K562 (cell line): ENCODE measurements around the gene CYTH4. TPM values are rescaled to one million over a fixed set of nuclear protein-coding genes. Genes with fewer than 3 reads are reported as not detected.
"Not testable (repeated sequence)": the region's sequence is repeated elsewhere in the genome, so short reads cannot be mapped to it uniquely, and the experiment has no call there.

Experiments
- ATAC-seq: fragments of 200-7000 bp; cut with Tn5 transposase; 3 replicates; pipeline ENCODE4 v1.9.1; 2020; ENCODE audit warnings: moderate library complexity
- BruUV-seq: library from RNA; stranded (reverse); fragments of 400-500 nt; replicated peaks from 2 replicates; lab custom pipeline; 2021; lab: Mats Ljungman, UMichigan
- CTCF ChIA-PET: fragments of 300-600 bp; formaldehyde crosslinking; extraction: SDS; loops from one replicate; lab custom pipeline; 2021; ENCODE audit warnings: low intra/inter-chr PET ratio; lab: Yijun Ruan, JAX
- POLR2A ChIA-PET: fragments of 300-600, 350-650 bp; sonication (Branson Sonifier 250); formaldehyde crosslinking; extraction: SDS; loops from one replicate; lab custom pipeline; 2021; ENCODE audit warnings: antibody characterized with exemption, inconsistent platforms; lab: Yijun Ruan, JAX
- DNase-seq, 4 experiments: peaks; one replicate each; pipeline versions ENCODE4 v3.0.0 to v3.0.0-alpha.2; 2011 to 2018; ENCODE audit warnings: low spot score in 3 of 4, mixed read lengths in 3 of 4; ENCODE audit errors: extremely low read depth in 1 of 4
- FAIRE-seq: peaks from 2 replicates; lab custom pipeline; 2011; peaks lifted over from hg19 to GRCh38; lab: Jason Lieb, UNC
- H2AFZ ChIP-seq: 2 replicates; pipeline ENCODE4 v1.6.0; 2011; ENCODE audit warnings: low read depth, low read length, control low read depth, inconsistent platforms
- H3K27ac ChIP-seq: fragments of 200-600 bp; 3 replicates; pipeline ENCODE4 v1.8.0; 2011; ENCODE audit warnings: low read depth, mild to moderate bottlenecking, control low read depth, inconsistent platforms, low read length, moderate library complexity, mixed read lengths; ENCODE audit errors: extremely low read depth
- H3K27me3 ChIP-seq, 2 experiments: fragments of 300-600 bp in 1 of 2; 2 replicates in 1 of 2; 3 replicates in 1 of 2; pipeline versions ENCODE4 v1.6.0 to v1.8.0; 2011; ENCODE audit warnings: inconsistent platforms in 2 of 2, low read length in 2 of 2, mild to moderate bottlenecking in 1 of 2, mixed read lengths in 1 of 2, moderate library complexity in 1 of 2; ENCODE audit not compliant: control insufficient read depth in 2 of 2, insufficient read depth in 2 of 2
- H3K36me3 ChIP-seq: fragments of 300-600 bp; 3 replicates; pipeline ENCODE4 v1.8.0; 2011; ENCODE audit warnings: mild to moderate bottlenecking, low read length, inconsistent platforms; ENCODE audit not compliant: control insufficient read depth, insufficient read depth
- H3K4me1 ChIP-seq, 2 experiments: fragments of 200-600 bp in 1 of 2; replicated peaks in 1 of 2; 2 replicates in 1 of 2; 3 replicates in 1 of 2; pipeline versions ENCODE4 v1.5.1 to v1.8.0; 2011; ENCODE audit warnings: inconsistent platforms in 2 of 2, low read length in 2 of 2, mild to moderate bottlenecking in 1 of 2, mixed read lengths in 1 of 2, moderate library complexity in 1 of 2; ENCODE audit not compliant: control insufficient read depth in 2 of 2, insufficient read depth in 2 of 2
- H3K4me2 ChIP-seq: 2 replicates; pipeline ENCODE4 v1.6.1; 2011; ENCODE audit warnings: low read length, control low read depth, inconsistent platforms, mixed read lengths; ENCODE audit not compliant: insufficient read depth
- H3K4me3 ChIP-seq: fragments of 200-600 bp; sonication (generic), shearing (Covaris generic); 2 replicates; pipeline ENCODE4 v1.5.1; 2016; ENCODE audit warnings: control low read depth, inconsistent platforms
- H3K79me2 ChIP-seq: fragments of 200-600 bp; 3 replicates; pipeline ENCODE4 v1.8.0; 2011; ENCODE audit warnings: low read length, inconsistent platforms; ENCODE audit not compliant: control insufficient read depth, insufficient read depth
- H3K9ac ChIP-seq, 2 experiments: 2 replicates each; pipeline versions ENCODE4 v1.6.0 to v1.6.1; 2011; ENCODE audit warnings: low read depth in 2 of 2, low read length in 2 of 2, control low read depth in 1 of 2, inconsistent platforms in 1 of 2, mild to moderate bottlenecking in 1 of 2, mixed read lengths in 1 of 2; ENCODE audit not compliant: insufficient read depth in 1 of 2
- H3K9me1 ChIP-seq: one replicate; pipeline ENCODE4 v1.6.0; 2011; ENCODE audit warnings: inconsistent platforms, mild to moderate bottlenecking, low read length, moderate library complexity; ENCODE audit not compliant: control insufficient read depth, insufficient read depth
- H3K9me3 ChIP-seq: replicated peaks from 2 replicates; pipeline ENCODE4 v1.5.1; 2011; ENCODE audit warnings: low read depth, low read length, inconsistent platforms; ENCODE audit not compliant: control insufficient read depth, insufficient read depth
- H4K20me1 ChIP-seq: replicated peaks from 2 replicates; pipeline ENCODE4 v1.6.1; 2011; ENCODE audit warnings: low read length, inconsistent platforms, mixed read lengths; ENCODE audit not compliant: control insufficient read depth, insufficient read depth
- RBM14 ChIP-seq: fragments of 200-400 bp; formaldehyde crosslinking; IDR thresholded peaks from 2 replicates; pipeline ENCODE4 v1.6.1; 2018; ENCODE audit warnings: low read depth, mild to moderate bottlenecking, low read length, moderate library complexity, borderline replicate concordance; ENCODE audit not compliant: insufficient read depth
- RFX1 ChIP-seq: fragments of 450-650 bp; IDR thresholded peaks from 2 replicates; pipeline ENCODE4 v1.6.1; 2016; ENCODE audit warnings: mild to moderate bottlenecking, moderate library complexity
- WGBS: fragments of 100-300 bp; shearing (Covaris generic); methylation state at CpG from one replicate; pipeline ENCODE4 v1.1.6; 2016; ENCODE audit warnings: low coverage, mixed read lengths; ENCODE audit not compliant: insufficient coverage; ENCODE audit errors: missing lambda C conversion rate; 5-methylcytosine and 5-hydroxymethylcytosine counted together
- in situ Hi-C: fragments of 300-500 bp; cut with MboI; formaldehyde crosslinking; loops from 4 replicates; pipeline ENCODE4 v1.15.0; 2018; ENCODE audit warnings: inconsistent platforms, mixed read lengths
- intact Hi-C: fragments of 100-400 bp; cut with micrococcal nuclease; formaldehyde crosslinking; loops from 2 replicates; pipeline ENCODE4 v1.14.2; 2022
- polyA plus RNA-seq, 8 experiments: library from polyadenylated mRNA; depleted of rRNA in 4 of 8; stranded (reverse) in 5 of 8; unstranded in 3 of 8; fragments of >200 nt; fragmentation: Nextera tagmentation in 2 of 8; fragmentation: Illumina TruSeq in 1 of 8; extraction: Ambion mirVana in 2 of 8; extraction: Trizol in 1 of 8; gene quantifications; 2 replicates each; pipeline versions ENCODE4 v1.2.1 to v1.2.3, GENCODE V29; 2011 to 2014; ENCODE audit warnings: inconsistent platforms in 1 of 8, missing spikeins in 1 of 8
- total RNA-seq, 7 experiments: library from RNA; depleted of rRNA in 6 of 7; stranded (reverse); fragments of >200 nt in 6 of 7; fragmentation: Illumina TruSeq in 2 of 7; extraction: Trizol in 2 of 7; gene quantifications; 2 replicates each; pipeline versions ENCODE4 v1.2.1 to v1.2.3, GENCODE V29; 2011 to 2021; ENCODE audit warnings: low replicate concordance in 1 of 7

The CYTH4 gene
- total and polyA plus RNA-seq, 9 of the 15 experiments (the other 6 are each of a cell fraction or from before 2014, with no cell fraction given): 0.03 to 2.0 (median 0.61) TPM; not detected in 1

- H3K9ac ChIP-seq: no peak overlapping the region
- H3K36me3 ChIP-seq: no peaks in the 10 kb centered on the region
- DNase-seq: no peak
- ATAC-seq: no peak
- H3K9me3 ChIP-seq: no peaks in the 10 kb centered on the region
- BruUV-seq: no TSS peak
- H2AFZ ChIP-seq: no peak overlapping the region
- H4K20me1 ChIP-seq: no peaks in the 10 kb centered on the region
- no peaks in the 10 kb centered on the region for H3K27me3 ChIP-seq
- no peak overlapping the region for H3K4me2 ChIP-seq
- ChIA-PET CTCF (no interaction called here), POLR2A (interaction anchor here (0.6 kb wide), 1 partner anchor 280 kb away, joined by 3 read pairs; no protein-coding TSS in a partner anchor)
- no peaks in the 10 kb centered on the region for H3K79me2 ChIP-seq
- H3K27ac ChIP-seq: no peak overlapping the region
- no peaks in the 10 kb centered on the region for H3K9me1 ChIP-seq
- peaks cover 5 to 6% of the 10 kb centered on the region in 2 experiments; a peak in 4 of 5 replicates for H3K4me1 ChIP-seq
- in situ Hi-C loops: no loop called here
- 77% methylated on average over 11 of the region's 12 CpGs for WGBS
- TF ChIP-seq RBM14 (no peak), RFX1 (peak; percentile 83)
- intact Hi-C loops: no loop called here
- no peak overlapping the region for H3K4me3 ChIP-seq
- FAIRE-seq: no peak
These were observed 32.3 kb upstream of the CYTH4 start for GRCh38 chr22:37249986-37250385.

GRCh38 chr22:37251836-37252235 lies 30.5 kb upstream of the CYTH4 start:
- H2AFZ ChIP-seq, H3K4me1 ChIP-seq, intact Hi-C loops, H3K27me3 ChIP-seq, BruUV-seq, H3K9ac ChIP-seq, H3K9me3 ChIP-seq, in situ Hi-C loops, DNase-seq, H3K4me2 ChIP-seq, CTCF ChIA-PET, H3K27ac ChIP-seq, H3K36me3 ChIP-seq, H3K9me1 ChIP-seq, H3K4me3 ChIP-seq, FAIRE-seq, ATAC-seq, H4K20me1 ChIP-seq, H3K79me2 ChIP-seq: not testable (repeated sequence)
- POLR2A ChIA-PET: interaction anchor here (1.0 kb wide), 1 partner anchor 13 kb away, joined by 3 read pairs; no protein-coding TSS in a partner anchor
- WGBS: 27% methylated on average over 4 of the region's 8 CpGs
